GM23338 (cell line): Measurements from ENCODE around the gene RAB3IL1. TPM values are rescaled to one million over a fixed set of nuclear protein-coding genes. Genes with fewer than 3 reads are reported as not detected.

ENCODE experiments used
- ATAC-seq: fragments of 200-7000 bp; cut with Tn5 transposase; 3 replicates; pipeline ENCODE4 v1.9.1; 2020
- DNase-seq: peaks from one replicate; pipeline ENCODE4 v3.0.0-alpha.2; 2015; ENCODE audit warnings: low spot score
- H2AFZ ChIP-seq: fragments of 200-600 bp; sonication (generic); 2 replicates; pipeline ENCODE4 v1.8.0; 2016; ENCODE audit warnings: antibody characterized with exemption, mild to moderate bottlenecking, moderate library complexity
- H3F3A ChIP-seq: fragments of 200-600 bp; sonication (generic); replicated peaks from 2 replicates; pipeline ENCODE4 v1.8.0; 2017; ENCODE audit warnings: antibody characterized with exemption, mixed run types, low read depth
- H3K27ac ChIP-seq: fragments of 200-600 bp; sonication (generic); 2 replicates; pipeline ENCODE4 v1.6.1; 2016; ENCODE audit warnings: low read depth
- H3K27me3 ChIP-seq: fragments of 200-600 bp; sonication (generic); 2 replicates; pipeline ENCODE4 v1.8.0; 2016; ENCODE audit warnings: mild to moderate bottlenecking, mixed run types, moderate library complexity; ENCODE audit not compliant: insufficient read depth
- H3K36me3 ChIP-seq: fragments of 200-600 bp; sonication (generic); 2 replicates; pipeline ENCODE4 v1.8.0; 2016; ENCODE audit warnings: mild to moderate bottlenecking; ENCODE audit not compliant: insufficient read depth
- H3K4me1 ChIP-seq: fragments of 200-600 bp; sonication (generic); 2 replicates; pipeline ENCODE4 v1.8.0; 2016; ENCODE audit warnings: mild to moderate bottlenecking, moderate library complexity; ENCODE audit not compliant: insufficient read depth
- H3K4me2 ChIP-seq: fragments of 200-600 bp; sonication (generic); 2 replicates; pipeline ENCODE4 v1.7.1; 2017; ENCODE audit warnings: mixed run types
- H3K4me3 ChIP-seq: fragments of 200-600 bp; sonication (generic); 2 replicates; pipeline ENCODE4 v1.6.1; 2016; ENCODE audit warnings: mixed run types
- H3K79me2 ChIP-seq: fragments of 200-600 bp; sonication (generic); replicated peaks from 2 replicates; pipeline ENCODE4 v1.8.0; 2017; ENCODE audit warnings: mild to moderate bottlenecking; ENCODE audit not compliant: insufficient read depth
- H3K9me2 ChIP-seq: fragments of 200-600 bp; sonication (generic); 2 replicates; pipeline ENCODE4 v1.8.0; 2017; ENCODE audit not compliant: insufficient read depth
- H4K20me1 ChIP-seq: fragments of 200-600 bp; sonication (generic); replicated peaks from 2 replicates; pipeline ENCODE4 v1.8.0; 2017; ENCODE audit warnings: mild to moderate bottlenecking; ENCODE audit not compliant: insufficient read depth
- H3K27ac Mint-ChIP-seq: 2 replicates; pipeline ENCODE4 v1.8.0; 2020; ENCODE audit warnings: inconsistent platforms, mild to moderate bottlenecking, moderate library complexity, mixed read lengths
- H3K27me3 Mint-ChIP-seq: 3 replicates; pipeline ENCODE4 v1.8.0; 2022; ENCODE audit warnings: low read depth, mild to moderate bottlenecking, moderate library complexity, mixed read lengths, inconsistent platforms; ENCODE audit not compliant: insufficient read depth, poor library complexity
- H3K36me3 Mint-ChIP-seq: 3 replicates; pipeline ENCODE4 v1.8.0; 2021; ENCODE audit warnings: low read depth, mild to moderate bottlenecking, inconsistent platforms, moderate library complexity, mixed read lengths
- H3K4me1 Mint-ChIP-seq: 3 replicates; pipeline ENCODE4 v1.8.0; 2020; ENCODE audit warnings: mild to moderate bottlenecking, inconsistent platforms, mixed read lengths
- H3K4me3 Mint-ChIP-seq: 3 replicates; pipeline ENCODE4 v1.8.0; 2021; ENCODE audit warnings: moderate library complexity, mild to moderate bottlenecking, inconsistent platforms, mixed read lengths
- H3K9me3 Mint-ChIP-seq: 3 replicates; pipeline ENCODE4 v1.8.0; 2020; ENCODE audit warnings: moderate library complexity, mild to moderate bottlenecking, inconsistent platforms, mixed read lengths
- CREB1 ChIP-seq: fragments of 250-450 bp; sonication (Bioruptor Pico); IDR thresholded peaks from 2 replicates; pipeline ENCODE4 v1.5.0; 2020; ENCODE audit warnings: low read depth, mild to moderate bottlenecking, moderate library complexity
- CTCF ChIP-seq, 2 experiments: fragments of 200-600 bp in 1 of 2; sonication (generic) in 1 of 2; conservative IDR thresholded peaks; 2 replicates each; pipeline versions ENCODE4 v1.5.1 to v1.6.1; 2016 to 2017; ENCODE audit warnings: antibody characterized with exemption in 2 of 2, low read depth in 2 of 2, mild to moderate bottlenecking in 2 of 2, moderate library complexity in 1 of 2
- ETS1 ChIP-seq: IDR thresholded peaks from 2 replicates; pipeline ENCODE4 v1.6.1; 2016; ENCODE audit warnings: antibody characterized with exemption
- EZH2 ChIP-seq: fragments of 200-600 bp; sonication (generic); IDR thresholded peaks from one replicate; pipeline ENCODE4 v1.8.0; 2017; ENCODE audit warnings: antibody characterized with exemption, mild to moderate bottlenecking, low read depth; ENCODE audit not compliant: unreplicated experiment
- JUNB ChIP-seq: IDR thresholded peaks from one replicate; pipeline ENCODE4 v1.6.1; 2016; ENCODE audit warnings: antibody characterized with exemption; ENCODE audit not compliant: unreplicated experiment
- NANOG ChIP-seq: IDR thresholded peaks from 2 replicates; pipeline ENCODE4 v1.6.1; 2016; ENCODE audit warnings: antibody characterized with exemption, borderline replicate concordance
- POLR2AphosphoS5 ChIP-seq: IDR thresholded peaks from 2 replicates; pipeline ENCODE4 v1.6.1; 2016; ENCODE audit warnings: antibody characterized with exemption, low read depth
- REST ChIP-seq: IDR thresholded peaks from one replicate; pipeline ENCODE4 v1.6.1; 2018; ENCODE audit warnings: antibody characterized with exemption; ENCODE audit not compliant: unreplicated experiment
- ZNF114 ChIP-seq: fragments of 250-450 bp; sonication (Bioruptor Pico); IDR thresholded peaks from 2 replicates; pipeline ENCODE4 v1.5.0; 2020; ENCODE audit warnings: mild to moderate bottlenecking, moderate library complexity
- ZNF331 ChIP-seq: fragments of 250-450 bp; sonication (Bioruptor Pico); IDR thresholded peaks from 2 replicates; pipeline ENCODE4 v1.5.0; 2020; ENCODE audit warnings: low read depth, mild to moderate bottlenecking, moderate library complexity
- polyA plus RNA-seq: library from polyadenylated mRNA; unstranded; fragments of >200 nt; fragmentation: Nextera tagmentation; extraction: Ambion mirVana; gene quantifications from 2 replicates; pipeline ENCODE4 v1.2.1, GENCODE V29; 2016
- total RNA-seq: library from RNA; depleted of rRNA; stranded (reverse); fragments of >200 nt; shearing (Covaris generic); gene quantifications from 2 replicates; pipeline ENCODE4 v1.2.3, GENCODE V29; 2014

RAB3IL1 gene
- total and polyA plus RNA-seq, 2 experiments from 2014 or later, result 2.7 to 3.4 TPM

- Histone ChIP-seq H4K20me1 (no peaks in the 10 kb centered on the region), H2AFZ (no peak overlapping the region), H3K4me1 (peaks cover 18% of the 10 kb centered on the region), H3K79me2 (peaks cover 5% of the 10 kb centered on the region; the same call in 1 of the 2 replicates), H3K4me3 (no peak overlapping the region), H3K9me2 (no peaks in the 10 kb centered on the region), H3F3A (no peaks in the 10 kb centered on the region), H3K36me3 (no peaks in the 10 kb centered on the region), H3K4me2 (no peak overlapping the region), H3K27me3 (no peaks in the 10 kb centered on the region), H3K27ac (no peak overlapping the region)
- TF ChIP-seq POLR2AphosphoS5 (no peak), EZH2 (no peak)
- Mint-ChIP-seq H3K27me3 (peaks cover 2% of the 10 kb centered on the region), H3K4me3 (no peak overlapping the region), H3K27ac (no peak overlapping the region), H3K36me3 (peaks cover 10% of the 10 kb centered on the region), H3K9me3 (no peaks in the 10 kb centered on the region), H3K4me1 (peaks cover 35% of the 10 kb centered on the region)
- ATAC-seq, result no peak
- no peak for DNase-seq
Observed at GRCh38 chr11:61883947-61884346, 33.4 kb downstream of the RAB3IL1 start.

- Mint-ChIP-seq H3K27ac (no peak overlapping the region), H3K4me3 (no peak overlapping the region), H3K4me1 (peaks cover 35% of the 10 kb centered on the region), H3K9me3 (no peaks in the 10 kb centered on the region), H3K27me3 (peaks cover 2% of the 10 kb centered on the region), H3K36me3 (peaks cover 10% of the 10 kb centered on the region)
- TF ChIP-seq ZNF114 (CRISPR knock-in tag) (no peak), EZH2 (no peak), POLR2AphosphoS5 (no peak)
- H3K4me2 ChIP-seq, result no peak overlapping the region
- no peak overlapping the region for H2AFZ ChIP-seq
- DNase-seq (no peak), ATAC-seq (no peak)
- no peaks in the 10 kb centered on the region for H4K20me1 ChIP-seq
- H3K36me3 ChIP-seq, result no peaks in the 10 kb centered on the region
- H3K27me3 ChIP-seq, result no peaks in the 10 kb centered on the region
- no peak overlapping the region for H3K4me3 ChIP-seq
- no peaks in the 10 kb centered on the region for H3K9me2 ChIP-seq
- H3K27ac ChIP-seq, result no peak overlapping the region
- H3K79me2 ChIP-seq, result peaks cover 5% of the 10 kb centered on the region; the same call in 1 of the 2 replicates
- H3K4me1 ChIP-seq, result peaks cover 18% of the 10 kb centered on the region
- H3F3A ChIP-seq, result no peaks in the 10 kb centered on the region
Observed at GRCh38 chr11:61883327-61883726, 34.0 kb downstream of the RAB3IL1 start.

GRCh38 chr11:61882879-61883278 lies 34.5 kb downstream of the RAB3IL1 start:
- Histone ChIP-seq H3F3A (no peaks in the 10 kb centered on the region), H3K27ac (no peak overlapping the region), H3K9me2 (no peaks in the 10 kb centered on the region), H4K20me1 (no peaks in the 10 kb centered on the region), H3K27me3 (no peaks in the 10 kb centered on the region), H3K36me3 (no peaks in the 10 kb centered on the region), H3K4me3 (no peak overlapping the region), H3K4me1 (peaks cover 18% of the 10 kb centered on the region), H2AFZ (no peak overlapping the region), H3K4me2 (no peak overlapping the region), H3K79me2 (peaks cover 5% of the 10 kb centered on the region; the same call in 1 of the 2 replicates)
- H3K36me3 Mint-ChIP-seq, result peaks cover 10% of the 10 kb centered on the region
- ATAC-seq (no peak), DNase-seq (no peak)
- H3K9me3 Mint-ChIP-seq, result no peaks in the 10 kb centered on the region
- no peak overlapping the region; the same call in 2 of the 3 replicates for H3K4me3 Mint-ChIP-seq
- H3K27ac Mint-ChIP-seq, result no peak overlapping the region
- H3K27me3 Mint-ChIP-seq, result peaks cover 2% of the 10 kb centered on the region
- H3K4me1 Mint-ChIP-seq, result peaks cover 35% of the 10 kb centered on the region
- TF ChIP-seq JUNB (no peak), CTCF (conservative IDR thresholded peaks at IDR 0.05; ENCODE audit: low read depth in 2 of 2) (no peak), ETS1 (no peak), ZNF114 (CRISPR knock-in tag) (no peak), POLR2AphosphoS5 (no peak), NANOG (no peak), REST (no peak), ZNF331 (CRISPR knock-in tag) (no peak), CREB1 (no peak), EZH2 (no peak)
